IMR-90 (cell line): ENCODE results near the gene TEAD2. TPM values are rescaled to one million over a fixed set of nuclear protein-coding genes. Genes with fewer than 3 reads are reported as not detected.

Experiments used
- ATAC-seq: fragments of 200-7000 bp; cut with Tn5 transposase; 2 replicates; pipeline ENCODE4 v1.9.1; 2020; ENCODE audit warnings: low read depth, mild to moderate bottlenecking, moderate library complexity
- BruUV-seq: library from RNA; stranded (reverse); fragments of 400-500 nt; replicated peaks from 2 replicates; lab custom pipeline; 2021; lab: Mats Ljungman, UMichigan
- CTCF ChIA-PET: fragments of 300-600 bp; formaldehyde crosslinking; extraction: SDS; loops from one replicate; lab custom pipeline; 2021; ENCODE audit warnings: antibody characterized with exemption; lab: Yijun Ruan, JAX
- POLR2A ChIA-PET: fragments of 300-600 bp; sonication (Branson Sonifier 250); formaldehyde crosslinking; loops from one replicate; lab custom pipeline; 2022; ENCODE audit warnings: antibody characterized with exemption; ENCODE audit not compliant: unreplicated experiment; lab: Charles Lee
- DNase-seq: peaks from one replicate; pipeline ENCODE4 v3.0.0; 2013
- H2AFZ ChIP-seq: replicated peaks from 2 replicates; pipeline ENCODE3; 2013; ENCODE audit warnings: low read length, mild to moderate bottlenecking; ENCODE audit not compliant: poor library complexity
- H2AK5ac ChIP-seq: 2 replicates; pipeline ENCODE4 v1.6.1; 2013; ENCODE audit warnings: low read depth, low read length, inconsistent platforms
- H2AK9ac ChIP-seq: replicated peaks from 2 replicates; pipeline ENCODE3; 2013; ENCODE audit warnings: mild to moderate bottlenecking, low read depth, low read length, moderate library complexity; ENCODE audit not compliant: poor library complexity
- H2BK120ac ChIP-seq: 2 replicates; pipeline ENCODE4 v1.6.1; 2013; ENCODE audit warnings: low read depth, low read length, inconsistent platforms
- H2BK15ac ChIP-seq: 3 replicates; pipeline ENCODE4 v1.6.1; 2013; ENCODE audit warnings: low read depth, low read length, inconsistent platforms
- H2BK20ac ChIP-seq: 2 replicates; pipeline ENCODE4 v1.6.1; 2013; ENCODE audit warnings: low read depth, mild to moderate bottlenecking, inconsistent platforms, low read length, moderate library complexity
- H2BK5ac ChIP-seq: 2 replicates; pipeline ENCODE4 v1.6.1; 2013; ENCODE audit warnings: mild to moderate bottlenecking, low read depth, low read length, inconsistent platforms; ENCODE audit not compliant: poor library complexity, severe bottlenecking
- H3K14ac ChIP-seq: replicated peaks from 2 replicates; pipeline ENCODE4 v1.6.1; 2013; ENCODE audit warnings: low read depth, low read length, inconsistent platforms
- H3K18ac ChIP-seq: 2 replicates; pipeline ENCODE4 v1.6.1; 2013; ENCODE audit warnings: low read depth, low read length, control low read depth
- H3K23ac ChIP-seq: 2 replicates; pipeline ENCODE4 v1.6.1; 2013; ENCODE audit warnings: low read depth, low read length, inconsistent platforms
- H3K27ac ChIP-seq: 2 replicates; pipeline ENCODE4 v1.5.1; 2013; ENCODE audit warnings: mild to moderate bottlenecking, control low read depth, low read length; ENCODE audit not compliant: insufficient read depth
- H3K27me3 ChIP-seq: 2 replicates; pipeline ENCODE4 v1.6.1; 2013; ENCODE audit warnings: low read length; ENCODE audit not compliant: control insufficient read depth, insufficient read depth
- H3K36me3 ChIP-seq: 2 replicates; pipeline ENCODE4 v1.6.1; 2013; ENCODE audit warnings: low read length, mixed read lengths; ENCODE audit not compliant: control insufficient read depth, insufficient read depth
- H3K4ac ChIP-seq: 2 replicates; pipeline ENCODE4 v1.6.1; 2013; ENCODE audit warnings: low read depth, low read length, inconsistent platforms
- H3K4me1 ChIP-seq: 2 replicates; pipeline ENCODE4 v1.6.1; 2013; ENCODE audit warnings: low read length, mixed read lengths; ENCODE audit not compliant: control insufficient read depth, insufficient read depth
- H3K4me2 ChIP-seq: 2 replicates; pipeline ENCODE4 v1.6.1; 2013; ENCODE audit warnings: low read depth, mild to moderate bottlenecking, control low read depth, low read length, moderate library complexity
- H3K4me3 ChIP-seq: 2 replicates; pipeline ENCODE4 v1.5.1; 2013; ENCODE audit warnings: low read depth, mild to moderate bottlenecking, control low read depth, low read length, moderate library complexity; ENCODE audit not compliant: insufficient read depth
- H3K56ac ChIP-seq: 2 replicates; pipeline ENCODE4 v1.6.1; 2013; ENCODE audit warnings: low read length, inconsistent platforms; ENCODE audit not compliant: insufficient read depth; ENCODE audit errors: extremely low read depth
- H3K79me1 ChIP-seq, 2 experiments: 2 replicates each; pipeline ENCODE4 v1.6.1; 2013; ENCODE audit warnings: low read length in 2 of 2, inconsistent platforms in 1 of 2, low read depth in 1 of 2
- H3K9ac ChIP-seq: 2 replicates; pipeline ENCODE4 v1.6.1; 2013; ENCODE audit warnings: low read depth, low read length, control low read depth
- H3K9me1 ChIP-seq: 2 replicates; pipeline ENCODE4 v1.6.1; 2013; ENCODE audit warnings: low read length, inconsistent platforms; ENCODE audit not compliant: insufficient read depth
- H3K9me3 ChIP-seq: 2 replicates; pipeline ENCODE4 v1.6.1; 2013; ENCODE audit warnings: low read length; ENCODE audit not compliant: control insufficient read depth, insufficient read depth
- H4K20me1 ChIP-seq: 2 replicates; pipeline ENCODE4 v1.6.1; 2013; ENCODE audit warnings: low read length, inconsistent platforms; ENCODE audit not compliant: insufficient read depth
- H4K5ac ChIP-seq: 2 replicates; pipeline ENCODE4 v1.6.1; 2013; ENCODE audit warnings: mild to moderate bottlenecking, low read depth, low read length, control low read depth
- H4K8ac ChIP-seq, 2 experiments: 2 replicates each; pipeline ENCODE4 v1.6.1; 2013; ENCODE audit warnings: low read depth in 2 of 2, low read length in 2 of 2, control low read depth in 1 of 2, inconsistent platforms in 1 of 2
- H4K91ac ChIP-seq: 2 replicates; pipeline ENCODE4 v1.6.1; 2013; ENCODE audit warnings: low read depth, low read length, inconsistent platforms; ENCODE audit not compliant: insufficient read depth
- CEBPB ChIP-seq: IDR thresholded peaks from 2 replicates; pipeline ENCODE4 v1.6.1; 2012; ENCODE audit warnings: low read depth, low read length, improper control_type of control experiment
- FOS ChIP-seq: fragments of 150-350 bp; IDR thresholded peaks from 2 replicates; pipeline ENCODE4 v1.6.1; 2016; ENCODE audit warnings: low read depth, low read length
- MAZ ChIP-seq: IDR thresholded peaks from 2 replicates; pipeline ENCODE4 v1.6.1; 2012; ENCODE audit warnings: low read depth, mild to moderate bottlenecking, low read length, improper control_type of control experiment, moderate library complexity, borderline replicate concordance
- POLR2A ChIP-seq: IDR thresholded peaks from 2 replicates; pipeline ENCODE4 v1.6.1; 2012; ENCODE audit warnings: mild to moderate bottlenecking, low read depth, low read length
- RAD21 ChIP-seq: IDR thresholded peaks from 2 replicates; pipeline ENCODE4 v1.6.1; 2012; ENCODE audit warnings: low read length, improper control_type of control experiment
- RCOR1 ChIP-seq: IDR thresholded peaks from 2 replicates; pipeline ENCODE4 v1.6.1; 2012; ENCODE audit warnings: mild to moderate bottlenecking, low read length, improper control_type of control experiment; ENCODE audit not compliant: insufficient replicate concordance
- SMC3 ChIP-seq: fragments of 150-350 bp; IDR thresholded peaks from 2 replicates; pipeline ENCODE4 v1.6.1; 2016; ENCODE audit warnings: low read depth, mild to moderate bottlenecking, antibody characterized with exemption, low read length, moderate library complexity
- WGBS, 2 experiments: methylation state at CpG; one replicate each; pipeline versions ENCODE4 v1.1.5 to v1.1.7; 2013; ENCODE audit warnings: missing lambda C conversion rate in 2 of 2; ENCODE audit not compliant: insufficient read length in 1 of 2; ENCODE audit errors: extremely low coverage in 2 of 2; 5-methylcytosine and 5-hydroxymethylcytosine counted together
- dilution Hi-C: fragments of 300-500 bp; cut with HindIII; formaldehyde crosslinking; loops from one replicate; pipeline ENCODE4 v1.14.3; 2018; ENCODE audit warnings: low sequenced_read_pairs; ENCODE audit not compliant: unreplicated experiment
- in situ Hi-C: fragments of 300-500 bp; cut with MboI; formaldehyde crosslinking; loops from 3 replicates; pipeline ENCODE4 v1.14.3; 2019; ENCODE audit warnings: low sequenced_read_pairs, inconsistent platforms, mixed read lengths
- intact Hi-C: fragments of 100-400 bp; cut with micrococcal nuclease; formaldehyde crosslinking; loops from 2 replicates; pipeline ENCODE4 v1.10.0; 2022
- polyA plus RNA-seq, 3 experiments: library from polyadenylated mRNA; depleted of rRNA; stranded (reverse); fragments of >200 nt; gene quantifications; 2 replicates each; pipeline ENCODE4 v1.2.3, GENCODE V29; 2012; ENCODE audit warnings: low replicate concordance in 1 of 3
- total RNA-seq: library from RNA; depleted of rRNA; stranded (reverse); fragments of >200 nt; gene quantifications from 2 replicates; pipeline ENCODE4 v1.2.3, GENCODE V29; 2012
- TF ChIP-seq, protein P1 (sequence below): conservative IDR thresholded peaks from 2 replicates; pipeline ENCODE4 v1.5.1; 2012; ENCODE audit warnings: mild to moderate bottlenecking, low read depth, low read length, improper control_type of control experiment
- TF ChIP-seq, protein P2 (sequence below): fragments of 150-350 bp; IDR thresholded peaks from 2 replicates; pipeline ENCODE4 v1.6.1; 2017; ENCODE audit warnings: mild to moderate bottlenecking, antibody characterized with exemption, low read length, low read depth

The TEAD2 gene
- total and polyA plus RNA-seq, 2 of the 4 experiments (the other 2 are of a cell fraction), result 30.8 to 33.6 TPM

DNA sequence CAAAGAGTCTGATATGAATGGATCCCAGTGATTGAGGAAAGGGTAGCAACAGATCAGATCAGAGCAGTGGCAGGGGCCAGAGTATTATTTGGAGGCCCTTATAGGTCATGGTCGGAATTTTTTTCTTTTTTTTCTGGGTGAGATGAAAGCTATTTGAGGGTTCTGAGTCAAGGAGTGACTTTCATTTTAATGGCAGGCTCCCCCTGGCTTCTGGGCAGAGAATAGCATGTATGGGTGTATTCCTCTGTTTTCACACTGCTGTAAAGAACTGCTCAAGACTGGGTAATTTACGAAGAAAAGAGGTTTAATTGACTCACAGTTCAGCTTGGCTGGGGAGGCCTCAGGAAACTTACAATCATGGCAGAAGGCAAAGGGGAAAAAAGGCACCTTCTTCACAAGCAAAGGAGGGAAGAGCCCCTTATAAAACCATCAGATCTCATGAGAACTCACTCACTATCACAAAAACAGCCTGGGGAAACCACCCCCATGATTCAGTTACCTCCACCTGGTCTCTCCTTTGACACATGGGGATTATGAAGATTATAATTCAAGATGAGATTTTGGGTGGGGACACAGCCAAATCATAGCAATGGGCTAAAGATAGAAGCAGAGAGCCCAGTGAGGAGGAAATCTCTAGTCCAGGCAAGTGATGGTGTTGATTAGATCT is 34.2 kb downstream of the TEAD2 start:
- TSS peak; percentile 6 for BruUV-seq
- in situ Hi-C loops, result no loop called here
- dilution Hi-C loops, result no loop called here

More for the DNA sequence above, 34.2 kb downstream of the TEAD2 start:
- H3K4me2 ChIP-seq, result no peak overlapping the region
- WGBS, 2 experiments, result no CpG with 5 or more reads among the region's 2 CpGs
- CTCF ChIA-PET, result interaction anchor here (0.6 to 1.2 kb wide), 2 partner anchors 13 to 46 kb away, joined by 3 to 4 read pairs; no protein-coding TSS in a partner anchor
- H4K91ac ChIP-seq, result no peak overlapping the region
- TF ChIP-seq SMC3, result peak; percentile 44
- no peak for TF ChIP-seq CEBPB
- TF ChIP-seq, protein P1, sequence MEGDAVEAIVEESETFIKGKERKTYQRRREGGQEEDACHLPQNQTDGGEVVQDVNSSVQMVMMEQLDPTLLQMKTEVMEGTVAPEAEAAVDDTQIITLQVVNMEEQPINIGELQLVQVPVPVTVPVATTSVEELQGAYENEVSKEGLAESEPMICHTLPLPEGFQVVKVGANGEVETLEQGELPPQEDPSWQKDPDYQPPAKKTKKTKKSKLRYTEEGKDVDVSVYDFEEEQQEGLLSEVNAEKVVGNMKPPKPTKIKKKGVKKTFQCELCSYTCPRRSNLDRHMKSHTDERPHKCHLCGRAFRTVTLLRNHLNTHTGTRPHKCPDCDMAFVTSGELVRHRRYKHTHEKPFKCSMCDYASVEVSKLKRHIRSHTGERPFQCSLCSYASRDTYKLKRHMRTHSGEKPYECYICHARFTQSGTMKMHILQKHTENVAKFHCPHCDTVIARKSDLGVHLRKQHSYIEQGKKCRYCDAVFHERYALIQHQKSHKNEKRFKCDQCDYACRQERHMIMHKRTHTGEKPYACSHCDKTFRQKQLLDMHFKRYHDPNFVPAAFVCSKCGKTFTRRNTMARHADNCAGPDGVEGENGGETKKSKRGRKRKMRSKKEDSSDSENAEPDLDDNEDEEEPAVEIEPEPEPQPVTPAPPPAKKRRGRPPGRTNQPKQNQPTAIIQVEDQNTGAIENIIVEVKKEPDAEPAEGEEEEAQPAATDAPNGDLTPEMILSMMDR, result peak; percentile 54
- no peak for TF ChIP-seq RCOR1
- peak; percentile 26 for TF ChIP-seq RAD21
- TF ChIP-seq, protein P2, sequence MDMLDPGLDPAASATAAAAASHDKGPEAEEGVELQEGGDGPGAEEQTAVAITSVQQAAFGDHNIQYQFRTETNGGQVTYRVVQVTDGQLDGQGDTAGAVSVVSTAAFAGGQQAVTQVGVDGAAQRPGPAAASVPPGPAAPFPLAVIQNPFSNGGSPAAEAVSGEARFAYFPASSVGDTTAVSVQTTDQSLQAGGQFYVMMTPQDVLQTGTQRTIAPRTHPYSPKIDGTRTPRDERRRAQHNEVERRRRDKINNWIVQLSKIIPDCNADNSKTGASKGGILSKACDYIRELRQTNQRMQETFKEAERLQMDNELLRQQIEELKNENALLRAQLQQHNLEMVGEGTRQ, result no peak
- no peak for TF ChIP-seq POLR2A
- no peak for TF ChIP-seq MAZ
- no peak for TF ChIP-seq FOS
- peak; percentile 73 for ATAC-seq
- no peaks in the 10 kb centered on the region for H4K20me1 ChIP-seq
- no peak overlapping the region for H2AK9ac ChIP-seq
- no peak overlapping the region for H2BK5ac ChIP-seq
- H3K9ac ChIP-seq, result no peak overlapping the region
- DNase-seq, result peak; percentile 23
- H3K23ac ChIP-seq, result no peak overlapping the region
- intact Hi-C loops, result loop anchor here (1.0 kb wide), 1 partner anchor 62 kb away; no protein-coding TSS in a partner anchor
- H3K4ac ChIP-seq, result no peak overlapping the region
- H3K18ac ChIP-seq, result no peak overlapping the region
- no peak overlapping the region for H2BK120ac ChIP-seq
- no peaks in the 10 kb centered on the region for H3K27me3 ChIP-seq
- no peak overlapping the region for H2AK5ac ChIP-seq
- H2AFZ ChIP-seq, result no peak overlapping the region
- no peak overlapping the region for H2BK20ac ChIP-seq
- no peak overlapping the region for H3K4me3 ChIP-seq
- peaks cover 2% of the 10 kb centered on the region for H3K36me3 ChIP-seq
- no peaks in the 10 kb centered on the region for H3K79me1 ChIP-seq
- no peak overlapping the region for H3K56ac ChIP-seq
- H3K27ac ChIP-seq, result no peak overlapping the region
- no peak overlapping the region for H3K14ac ChIP-seq
- H4K5ac ChIP-seq, result no peak overlapping the region
- H3K4me1 ChIP-seq, result no peaks in the 10 kb centered on the region
- POLR2A ChIA-PET, result no interaction called here
- H2BK15ac ChIP-seq, result no peak overlapping the region
- H3K9me3 ChIP-seq, result no peaks in the 10 kb centered on the region
- no peak overlapping the region for H4K8ac ChIP-seq
- H3K9me1 ChIP-seq, result peaks cover 7% of the 10 kb centered on the region; the same call in 1 of the 2 replicates
